Measurements from ENCODE around the gene ITPR3. TPM values are rescaled to one million over a fixed set of nuclear protein-coding genes. Genes with fewer than 3 reads are reported as not detected.

The ITPR3 gene
- total RNA-seq, 4 donors from 2014 or later = 105 to 262 (median 124) TPM

DNA sequence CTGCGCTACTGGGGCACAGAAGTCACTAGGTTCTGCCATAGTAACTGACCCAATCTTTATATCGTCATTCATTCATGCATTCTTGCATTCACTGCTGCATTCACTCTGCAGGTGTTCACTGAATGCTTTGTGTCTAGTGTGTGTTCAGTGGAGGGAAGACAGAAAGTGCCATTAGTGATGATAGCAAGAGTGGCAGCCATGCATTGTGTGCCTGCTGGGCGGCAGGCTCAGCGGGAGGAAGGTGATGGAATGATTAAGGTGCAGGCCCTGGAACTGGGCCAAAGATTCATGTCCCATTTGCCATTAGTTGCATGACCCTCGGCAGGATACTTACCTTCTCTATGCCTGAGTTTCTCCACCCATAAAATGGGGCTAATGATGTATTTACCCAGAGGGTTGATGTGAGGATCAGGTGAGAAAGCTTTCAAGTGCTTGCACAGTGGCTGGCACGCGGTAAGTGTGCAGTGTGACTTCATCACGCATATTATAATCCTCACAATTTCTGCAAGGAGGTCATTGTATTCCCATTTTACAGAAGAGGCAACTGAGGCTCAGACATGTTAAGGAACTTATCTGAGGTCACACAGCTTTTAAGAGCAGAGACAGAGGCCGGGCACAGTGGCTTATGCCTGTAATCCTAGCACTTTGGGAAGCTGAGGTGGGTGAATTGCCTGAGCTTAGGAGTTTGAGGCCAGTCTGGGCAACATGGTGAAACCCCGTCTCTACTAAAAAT lies 40.1 kb downstream of the ITPR3 start:
- TF ChIP-seq EP300 (IDR thresholded peaks at IDR 0.05; ENCODE audit: low read depth) = no peak
- no peak for TF ChIP-seq POLR2A (IDR thresholded peaks at IDR 0.05)
- TF ChIP-seq, protein P1, sequence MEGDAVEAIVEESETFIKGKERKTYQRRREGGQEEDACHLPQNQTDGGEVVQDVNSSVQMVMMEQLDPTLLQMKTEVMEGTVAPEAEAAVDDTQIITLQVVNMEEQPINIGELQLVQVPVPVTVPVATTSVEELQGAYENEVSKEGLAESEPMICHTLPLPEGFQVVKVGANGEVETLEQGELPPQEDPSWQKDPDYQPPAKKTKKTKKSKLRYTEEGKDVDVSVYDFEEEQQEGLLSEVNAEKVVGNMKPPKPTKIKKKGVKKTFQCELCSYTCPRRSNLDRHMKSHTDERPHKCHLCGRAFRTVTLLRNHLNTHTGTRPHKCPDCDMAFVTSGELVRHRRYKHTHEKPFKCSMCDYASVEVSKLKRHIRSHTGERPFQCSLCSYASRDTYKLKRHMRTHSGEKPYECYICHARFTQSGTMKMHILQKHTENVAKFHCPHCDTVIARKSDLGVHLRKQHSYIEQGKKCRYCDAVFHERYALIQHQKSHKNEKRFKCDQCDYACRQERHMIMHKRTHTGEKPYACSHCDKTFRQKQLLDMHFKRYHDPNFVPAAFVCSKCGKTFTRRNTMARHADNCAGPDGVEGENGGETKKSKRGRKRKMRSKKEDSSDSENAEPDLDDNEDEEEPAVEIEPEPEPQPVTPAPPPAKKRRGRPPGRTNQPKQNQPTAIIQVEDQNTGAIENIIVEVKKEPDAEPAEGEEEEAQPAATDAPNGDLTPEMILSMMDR (IDR thresholded peaks at IDR 0.05) = no peak
- no peak for TF ChIP-seq POLR2AphosphoS5 (IDR thresholded peaks at IDR 0.05)
- H3K9me3 ChIP-seq = no peaks in the 10 kb centered on the region
- no peaks in the 10 kb centered on the region for H3K4me1 ChIP-seq
- H3K36me3 ChIP-seq = no peaks in the 10 kb centered on the region
- H3K27ac ChIP-seq = no peak overlapping the region
- no peak for DNase-seq
- H3K27me3 ChIP-seq = no peaks in the 10 kb centered on the region
- intact Hi-C loops (cut with DNase I; ENCODE audit: low total_unique reads) (no loop called here), in situ Hi-C loops (cut with MboI; ENCODE audit: low pct_ligation_motif_present in 1 of 4, low pct_unique_long_range_greater_than_20kb in 1 of 4, low sequenced_read_pairs in 3 of 4) (no loop called here)
- H3K4me3 ChIP-seq = no peak overlapping the region
- WGBS, 2 donors (ENCODE audit: low coverage in 1 of 2) = 87 to 100% methylated on average over 2 to 10 of the region's 10 CpGs

DNA sequence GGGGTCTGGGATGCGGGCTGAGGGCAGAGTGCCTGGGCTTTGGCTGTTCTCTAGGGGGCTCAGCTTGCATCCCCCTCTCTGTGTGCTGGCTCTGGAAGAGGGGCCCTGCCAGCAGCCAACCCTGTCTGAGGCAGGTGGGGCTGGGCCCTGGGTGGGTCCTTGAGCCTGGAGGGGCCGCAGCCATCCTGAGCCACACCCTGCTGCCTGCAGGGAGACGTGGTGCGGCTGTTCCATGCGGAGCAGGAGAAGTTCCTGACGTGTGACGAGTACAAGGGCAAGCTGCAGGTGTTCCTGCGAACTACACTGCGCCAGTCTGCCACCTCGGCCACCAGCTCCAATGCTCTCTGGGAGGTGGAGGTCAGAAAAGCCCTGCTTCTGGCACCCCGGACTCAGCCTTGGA lies 41.2 kb downstream of the ITPR3 start:
- Histone ChIP-seq H3K36me3 (peaks cover 0 to 2% (median 0%) of the 10 kb centered on the region in 4 donors), H3K27ac (no peak overlapping the region), H3K4me1 (no peaks in the 10 kb centered on the region), H3K9me3 (no peaks in the 10 kb centered on the region), H3K27me3 (no peaks in the 10 kb centered on the region), H3K4me3 (no peak overlapping the region)
- intact Hi-C loops (cut with DNase I; ENCODE audit: low total_unique reads) (no loop called here), in situ Hi-C loops (cut with MboI; ENCODE audit: low pct_ligation_motif_present in 1 of 4, low pct_unique_long_range_greater_than_20kb in 1 of 4, low sequenced_read_pairs in 3 of 4) (no loop called here)
- no peak for DNase-seq
- 93% methylated on average over 11 of the region's 11 CpGs; no CpG with 5 or more reads in 1 of the 2 donors for WGBS, 2 donors (ENCODE audit: low coverage in 1 of 2)
- no peak for TF ChIP-seq EP300 (IDR thresholded peaks at IDR 0.05; ENCODE audit: low read depth)
- TF ChIP-seq POLR2A (IDR thresholded peaks at IDR 0.05) = no peak
- TF ChIP-seq, protein P1 (IDR thresholded peaks at IDR 0.05) = no peak
- TF ChIP-seq POLR2AphosphoS5 (IDR thresholded peaks at IDR 0.05) = no peak

DNA sequence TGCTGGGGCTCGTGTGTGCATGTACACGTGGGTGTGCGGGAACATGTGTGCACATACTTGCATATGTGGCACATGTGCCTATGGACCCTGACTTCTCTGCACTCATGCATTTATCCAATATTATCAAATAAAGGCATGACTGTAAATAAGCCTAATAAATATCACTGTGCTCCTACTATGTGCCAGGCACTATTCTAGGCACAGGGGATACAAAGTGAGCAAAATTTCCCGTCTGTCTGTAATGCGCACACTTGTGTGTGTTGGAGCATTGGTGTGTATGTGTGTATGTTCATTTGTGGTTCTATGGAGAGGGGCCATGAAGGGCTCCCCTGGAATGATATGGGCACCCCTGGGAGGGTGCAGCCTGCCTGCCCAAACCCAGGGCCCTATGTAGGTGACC lies 41.9 kb downstream of the ITPR3 start:
- 73% methylated on average over 5 of the region's 5 CpGs; no CpG with 5 or more reads in 1 of the 2 donors for WGBS, 2 donors (ENCODE audit: low coverage in 1 of 2)
- intact Hi-C loops (cut with DNase I; ENCODE audit: low total_unique reads) = no loop called here
- no peaks in the 10 kb centered on the region for H3K4me1 ChIP-seq
- peaks cover 0 to 8% (median 0%) of the 10 kb centered on the region in 4 donors for H3K36me3 ChIP-seq
- in situ Hi-C loops (cut with MboI; ENCODE audit: low pct_ligation_motif_present in 1 of 4, low pct_unique_long_range_greater_than_20kb in 1 of 4, low sequenced_read_pairs in 3 of 4) = no loop called here
- H3K9me3 ChIP-seq = no peaks in the 10 kb centered on the region
- TF ChIP-seq EP300 (IDR thresholded peaks at IDR 0.05; ENCODE audit: low read depth) (no peak), POLR2AphosphoS5 (IDR thresholded peaks at IDR 0.05) (no peak), POLR2A (IDR thresholded peaks at IDR 0.05) (no peak)
- TF ChIP-seq, protein P1 (IDR thresholded peaks at IDR 0.05) = no peak
- DNase-seq = no peak
- H3K27me3 ChIP-seq = no peaks in the 10 kb centered on the region
- H3K27ac ChIP-seq = no peak overlapping the region
- H3K4me3 ChIP-seq = no peak overlapping the region

DNA sequence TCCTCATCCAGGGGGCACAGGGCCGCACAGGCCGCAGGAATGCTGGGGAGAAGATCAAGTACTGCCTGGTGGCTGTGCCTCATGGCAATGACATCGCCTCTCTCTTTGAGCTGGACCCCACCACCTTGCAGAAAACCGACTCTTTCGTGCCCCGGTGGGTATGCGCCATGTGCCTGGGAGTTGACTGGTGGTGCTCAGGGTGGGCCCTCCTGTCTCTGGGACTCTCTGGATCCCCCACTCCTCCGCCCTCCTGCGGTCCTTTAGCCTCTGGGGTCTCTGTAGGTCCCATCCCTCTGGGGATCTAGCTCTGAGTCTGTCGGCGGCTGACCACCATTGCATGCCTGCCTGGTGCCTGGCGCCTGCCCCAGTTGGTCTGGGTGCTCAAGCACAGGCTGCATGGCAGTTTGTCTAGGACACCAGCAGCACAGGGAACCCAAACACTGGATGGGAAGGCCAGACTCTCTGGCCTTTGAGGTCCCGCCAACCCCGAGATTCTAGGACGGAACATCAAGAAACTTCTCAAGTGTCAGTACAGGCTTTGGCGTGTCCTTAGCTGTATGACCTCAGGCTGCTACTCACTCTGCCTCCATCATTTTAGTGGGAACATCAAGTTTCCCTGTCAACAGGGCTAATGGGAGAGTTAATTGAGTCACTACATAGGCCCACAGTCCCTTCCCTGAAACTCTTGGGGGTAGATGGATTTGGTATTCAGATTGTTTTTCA lies 42.8 kb downstream of the ITPR3 start:
- TF ChIP-seq EP300 (IDR thresholded peaks at IDR 0.05; ENCODE audit: low read depth) (no peak), POLR2A (IDR thresholded peaks at IDR 0.05) (no peak), POLR2AphosphoS5 (IDR thresholded peaks at IDR 0.05) (no peak)
- TF ChIP-seq, protein P1 (IDR thresholded peaks at IDR 0.05) = no peak
- Histone ChIP-seq H3K36me3 (peaks cover 0 to 8% (median 0%) of the 10 kb centered on the region in 4 donors), H3K9me3 (no peaks in the 10 kb centered on the region), H3K4me3 (no peak overlapping the region), H3K4me1 (no peaks in the 10 kb centered on the region), H3K27ac (no peak overlapping the region), H3K27me3 (no peaks in the 10 kb centered on the region)
- WGBS, 2 donors (ENCODE audit: low coverage in 1 of 2) = 93 to 100% methylated on average over 5 to 9 of the region's 16 CpGs
- intact Hi-C loops (cut with DNase I; ENCODE audit: low total_unique reads) (no loop called here), in situ Hi-C loops (cut with MboI; ENCODE audit: low pct_ligation_motif_present in 1 of 4, low pct_unique_long_range_greater_than_20kb in 1 of 4, low sequenced_read_pairs in 3 of 4) (no loop called here)
- no peak for DNase-seq

All from transverse colon (tissue), 4 donors.